HG02884 (cell line): Measurements from ENCODE around the gene ZNF200.
"Not testable (repeated sequence)": the region's sequence is repeated elsewhere in the genome, so short reads cannot be mapped to it uniquely, and the experiment has no call there.

Experiments
- ATAC-seq: cut with Tn5 transposase; IDR thresholded peaks from one replicate; pipeline ENCODE4 v1.9.1; 2021; ENCODE audit warnings: mild to moderate bottlenecking, moderate library complexity; ENCODE audit not compliant: unreplicated experiment

The ZNF200 gene

GRCh38 chr16:3254309-3254708, 19.4 kb upstream of the ZNF200 start:
- no peak for ATAC-seq

GRCh38 chr16:3252967-3253366, 18.0 kb upstream of the ZNF200 start:
- no peak for ATAC-seq

- no peak for ATAC-seq
Measured at GRCh38 chr16:3249451-3249850, 14.5 kb upstream of the ZNF200 start.

- no peak for ATAC-seq
Measured at GRCh38 chr16:3249020-3249419, 14.1 kb upstream of the ZNF200 start.

GRCh38 chr16:3248596-3248995, 13.6 kb upstream of the ZNF200 start:
- ATAC-seq, result no peak

- no peak for ATAC-seq
Measured at GRCh38 chr16:3246876-3247275, 11.9 kb upstream of the ZNF200 start.

GRCh38 chr16:3246002-3246401, 11.0 kb upstream of the ZNF200 start:
- ATAC-seq, result no peak

- no peak for ATAC-seq
Measured at GRCh38 chr16:3243882-3244281, 8.9 kb upstream of the ZNF200 start.

GRCh38 chr16:3242709-3243108, 7.8 kb upstream of the ZNF200 start:
- no peak for ATAC-seq

GRCh38 chr16:3241761-3242160, 6.8 kb upstream of the ZNF200 start:
- no peak for ATAC-seq

GRCh38 chr16:3235856-3236669, 1.1 kb upstream of the ZNF200 start:
- no peak for ATAC-seq

- no peak for ATAC-seq
Measured at GRCh38 chr16:3234543-3234856, 458 bp downstream of the ZNF200 start.

- ATAC-seq, result no peak
Measured at GRCh38 chr16:3223913-3224515, 10.9 kb downstream of the ZNF200 start.

GRCh38 chr16:3220839-3221238, 14.1 kb downstream of the ZNF200 start:
- no peak for ATAC-seq

- no peak for ATAC-seq
Measured at GRCh38 chr16:3216263-3216640, 18.7 kb downstream of the ZNF200 start.

GRCh38 chr16:3215601-3216262, 19.2 kb downstream of the ZNF200 start:
- no peak for ATAC-seq

- ATAC-seq, result no peak
Measured at GRCh38 chr16:3214904-3215600, 19.9 kb downstream of the ZNF200 start.

GRCh38 chr16:3212567-3212966, 22.4 kb downstream of the ZNF200 start:
- ATAC-seq, result no peak

- ATAC-seq, result no peak
Measured at GRCh38 chr16:3212006-3212405, 23.0 kb downstream of the ZNF200 start.

GRCh38 chr16:3207086-3207953, 27.6 kb downstream of the ZNF200 start:
- no peak for ATAC-seq

GRCh38 chr16:3205939-3206338, 29.0 kb downstream of the ZNF200 start:
- ATAC-seq, result not testable (repeated sequence)
